NCI-H2196 treated with DMSO at 0.1 percent for 48 hours (cell line): ENCODE measurements around the gene ADORA3.

Experiments used
- DNase-seq: peaks from one replicate; lab custom pipeline; 2025; ENCODE audit not compliant: unreplicated experiment; lab: John Stamatoyannopoulos, UW

The ADORA3 gene

DNA sequence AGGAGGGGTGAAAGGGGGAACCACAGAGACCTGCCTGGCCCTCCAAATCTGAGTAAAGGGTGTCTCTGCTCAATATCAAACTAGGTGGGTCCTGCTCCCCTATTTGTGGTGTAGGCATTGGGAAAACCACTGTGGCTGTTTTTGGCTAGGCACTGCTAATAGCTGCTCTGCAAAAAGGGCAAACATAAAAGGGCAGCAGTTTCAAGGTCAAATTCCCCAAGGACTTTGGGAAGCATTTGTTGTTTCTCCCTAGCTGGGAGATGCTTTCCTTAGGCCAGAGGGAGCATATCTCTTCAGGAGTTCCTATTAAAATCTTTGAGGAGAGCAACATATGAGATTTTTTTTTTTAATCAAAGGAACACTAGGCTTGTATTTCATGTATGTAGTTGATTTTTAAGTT is 27.2 kb downstream of the ADORA3 start:
- no peak for DNase-seq

DNA sequence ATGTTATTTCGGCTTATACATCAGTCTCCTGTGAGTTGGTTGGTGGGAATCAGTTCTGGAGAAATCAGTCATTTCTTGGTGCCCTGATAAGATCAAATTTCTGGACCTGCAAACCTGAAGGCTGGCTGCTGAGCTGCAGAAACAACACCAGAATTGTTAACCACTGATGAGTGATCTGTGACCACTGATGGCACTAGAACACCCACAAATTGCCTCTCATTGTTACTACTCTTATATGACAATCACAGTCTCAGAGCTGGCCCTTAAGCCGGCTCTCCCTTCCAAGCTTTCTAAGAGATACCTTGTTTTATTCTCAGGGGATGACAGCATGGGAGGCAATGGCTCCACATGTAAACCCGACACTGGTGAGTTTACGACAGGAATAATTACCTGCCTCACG is 27.7 kb downstream of the ADORA3 start:
- DNase-seq: no peak

DNA sequence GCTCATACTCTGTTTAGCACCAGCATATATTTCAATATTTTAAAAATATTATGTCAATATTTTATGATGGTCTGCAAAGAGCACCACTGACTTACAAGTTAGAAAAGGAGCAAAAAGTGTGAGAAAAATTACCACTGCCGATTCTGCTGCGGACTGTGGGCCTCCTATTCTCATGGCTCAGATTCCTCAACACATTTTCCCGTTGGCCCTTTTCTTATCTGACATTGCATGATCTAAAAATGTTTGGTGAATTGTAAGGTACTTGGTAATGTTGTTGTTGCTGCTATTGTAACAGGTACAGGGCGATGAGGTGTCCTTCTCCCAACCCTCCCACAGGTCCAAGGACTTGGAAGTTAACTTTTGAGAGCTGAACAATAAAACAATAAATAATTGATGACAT is 28.9 kb downstream of the ADORA3 start:
- DNase-seq: no peak

DNA sequence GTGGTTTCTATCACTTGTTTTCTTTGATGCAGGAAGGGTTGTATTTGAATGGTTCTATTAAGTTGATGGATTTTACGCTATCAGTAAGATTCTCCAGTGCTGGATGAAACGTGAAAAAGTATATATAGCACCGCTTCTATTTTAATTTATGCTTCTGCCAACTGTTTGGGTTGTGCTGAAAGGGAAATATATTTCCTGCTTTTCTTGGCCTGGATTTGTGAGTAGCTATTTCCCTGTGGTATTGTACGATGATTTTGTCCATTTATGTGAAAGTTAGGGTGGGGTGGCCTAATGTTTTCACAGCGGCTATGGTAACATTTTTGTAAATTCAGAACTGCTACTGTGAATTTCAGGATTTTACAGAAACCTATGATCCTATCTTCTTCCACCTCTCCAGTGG is 29.3 kb downstream of the ADORA3 start:
- no peak for DNase-seq

DNA sequence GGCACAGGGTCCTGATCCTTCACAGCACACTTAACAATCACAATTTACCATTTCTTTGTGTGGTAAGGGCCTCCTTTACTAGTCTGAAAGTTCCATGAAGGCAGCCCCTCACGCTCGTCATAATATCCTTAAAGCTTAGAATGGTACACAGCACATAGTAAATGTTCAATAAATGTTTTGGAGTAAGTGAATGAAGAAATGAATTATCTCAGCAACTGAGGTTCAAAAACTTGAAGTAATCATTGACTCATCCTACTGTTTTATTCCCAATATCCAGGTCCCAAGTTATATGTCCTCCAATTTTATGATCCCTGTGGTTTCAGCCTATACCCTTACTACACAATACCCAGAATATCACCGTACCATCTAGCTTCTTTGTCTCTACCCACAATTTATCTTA is 31.9 kb downstream of the ADORA3 start:
- DNase-seq: no peak

DNA sequence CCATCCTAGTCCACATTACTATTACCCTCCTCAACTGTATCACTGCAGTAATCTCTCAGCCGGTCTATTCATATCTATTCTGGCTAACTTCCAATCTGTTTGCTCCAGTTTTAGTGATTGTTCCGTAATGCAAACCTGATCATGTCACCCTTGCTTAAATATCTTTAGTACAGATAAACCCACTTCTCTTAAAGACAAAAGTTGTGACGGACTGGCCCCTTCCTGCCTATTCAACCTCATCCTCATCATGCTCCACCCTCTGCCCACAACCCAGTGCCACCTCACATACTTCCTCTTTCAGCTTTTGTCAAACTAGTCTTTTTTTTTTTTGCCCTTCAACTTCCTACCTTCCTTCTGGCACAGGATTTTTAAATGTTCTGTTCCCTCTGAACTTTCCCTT is 32.4 kb downstream of the ADORA3 start:
- no peak for DNase-seq

DNA sequence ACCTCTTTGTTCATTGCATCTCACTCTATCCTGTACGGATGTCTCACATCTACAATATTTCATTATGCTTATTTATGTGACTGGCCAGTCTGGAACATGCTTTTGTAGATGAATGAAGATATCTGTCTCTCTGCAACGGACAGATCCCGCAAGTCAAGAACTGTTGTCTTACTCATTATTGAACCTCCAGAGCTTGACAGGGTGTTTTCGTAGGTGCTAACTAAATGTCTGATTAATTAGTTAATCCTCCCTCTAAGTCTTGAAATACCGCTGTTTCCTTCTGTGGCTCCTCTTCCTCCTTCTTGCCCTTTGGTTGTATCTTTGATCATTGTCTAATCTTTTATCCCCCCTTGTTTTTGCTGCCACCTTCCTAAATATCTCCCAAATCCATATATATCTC is 32.8 kb downstream of the ADORA3 start:
- no peak for DNase-seq

DNA sequence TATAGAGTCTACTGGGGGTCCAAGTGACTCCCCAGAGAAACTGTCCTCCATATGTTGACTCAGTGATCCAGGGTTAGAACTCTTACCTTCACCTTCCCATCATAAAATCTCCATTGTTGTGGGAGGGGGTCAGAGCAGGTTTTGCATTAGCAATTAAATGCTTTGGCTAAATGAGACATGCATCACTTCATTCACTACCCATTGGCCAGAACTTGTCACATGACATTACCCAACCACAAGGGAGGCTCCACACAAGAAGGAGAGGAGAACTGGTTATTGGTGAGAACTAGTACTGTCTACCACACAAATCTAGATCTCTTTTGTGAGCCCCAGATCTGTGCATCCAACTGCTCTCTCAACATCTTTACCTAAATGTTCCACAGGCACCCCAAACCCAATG is 33.9 kb downstream of the ADORA3 start:
- DNase-seq: no peak

DNA sequence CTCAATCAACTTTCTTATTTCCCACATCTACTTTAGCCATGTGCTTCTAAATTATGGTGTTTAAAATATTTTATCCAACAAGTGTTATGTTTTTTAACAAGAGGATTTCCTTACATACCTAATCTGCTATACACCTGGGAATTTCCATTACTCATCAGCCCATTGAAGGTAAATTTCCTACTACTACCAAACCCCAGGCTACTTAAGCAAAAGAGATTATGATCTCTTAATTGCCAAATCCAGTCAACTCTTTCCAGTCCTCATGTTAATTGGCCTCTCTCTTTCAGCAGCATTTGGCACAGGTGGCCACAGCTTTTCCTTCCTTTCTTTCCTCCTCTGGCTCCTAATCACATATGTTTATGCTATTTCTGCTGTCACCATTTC is 34.7 kb downstream of the ADORA3 start:
- no peak for DNase-seq

DNA sequence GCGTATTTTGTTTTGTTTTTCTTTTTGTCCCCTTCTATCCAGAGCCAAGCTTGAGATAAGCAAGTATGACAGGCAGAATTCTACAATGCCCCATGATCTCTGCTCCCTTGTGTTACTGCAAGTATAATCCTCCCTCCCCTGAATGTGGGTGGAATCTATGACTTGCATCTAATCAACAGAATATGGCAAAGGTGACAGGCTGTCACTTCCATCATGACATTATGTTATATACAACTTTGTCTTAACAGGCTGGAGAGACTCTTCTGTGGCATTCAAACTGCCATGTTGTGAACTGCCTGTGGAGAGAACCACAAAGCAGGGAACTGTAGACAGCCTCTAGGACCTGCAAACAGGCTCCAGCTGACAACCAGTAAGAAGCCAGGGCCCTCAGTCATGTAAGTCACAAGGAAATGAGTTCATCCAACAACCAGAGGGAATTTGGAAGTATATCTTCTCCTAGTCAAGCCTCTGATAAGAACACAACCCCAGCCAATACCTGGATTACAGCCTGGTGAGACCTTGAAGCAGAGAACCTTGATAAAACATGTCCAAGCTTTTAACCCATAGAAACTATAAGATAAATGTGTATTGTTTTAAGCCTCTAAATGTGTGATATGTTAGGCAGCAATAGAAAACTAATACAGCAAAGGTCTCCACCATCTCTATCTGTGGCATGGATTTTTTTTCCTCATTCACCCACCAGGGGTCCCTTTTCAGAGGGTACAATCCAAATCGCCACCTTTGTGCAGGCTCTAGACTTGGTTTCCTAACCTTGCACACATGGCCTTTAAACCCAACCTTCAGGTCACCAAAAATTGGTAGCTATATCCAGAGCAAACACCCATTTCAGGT is 35.3 kb downstream of the ADORA3 start:
- no peak for DNase-seq

DNA sequence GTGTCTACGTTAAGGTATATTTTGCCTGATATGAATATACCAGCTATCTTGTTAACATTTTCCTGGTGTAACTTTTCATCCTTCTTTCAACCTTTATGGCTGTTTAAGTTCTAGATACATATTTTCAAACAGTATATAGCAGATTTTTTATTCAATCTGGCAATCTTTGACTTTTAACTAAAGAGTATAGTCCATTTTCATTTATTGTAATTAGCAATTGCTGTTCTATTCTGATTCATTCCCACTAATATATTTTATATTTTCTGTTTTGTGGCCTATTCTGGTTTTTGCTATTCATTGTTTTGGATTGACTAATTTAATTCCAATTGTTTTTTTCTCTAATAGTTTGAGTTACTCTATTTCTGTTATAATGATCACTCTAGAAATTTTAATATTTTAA is 37.0 kb downstream of the ADORA3 start:
- DNase-seq: no peak

DNA sequence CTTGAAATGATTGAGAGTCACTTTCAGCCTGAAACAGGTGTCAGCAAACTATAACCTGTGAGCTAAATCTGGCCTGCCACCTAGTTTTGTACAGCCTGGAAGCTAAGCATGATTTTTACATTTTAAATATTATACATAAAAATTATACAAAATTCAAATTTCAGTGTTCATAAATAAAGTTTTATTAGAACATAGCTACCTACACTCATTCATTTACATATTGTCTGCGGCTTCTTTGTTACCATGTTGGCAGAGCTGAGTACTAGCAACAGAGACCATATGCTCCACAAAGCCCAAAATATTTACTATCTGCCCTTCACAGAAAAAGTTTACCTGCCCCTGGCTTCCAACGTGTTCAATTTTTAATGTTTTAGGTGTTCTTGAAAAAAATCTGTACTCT is 37.7 kb downstream of the ADORA3 start:
- no peak for DNase-seq

DNA sequence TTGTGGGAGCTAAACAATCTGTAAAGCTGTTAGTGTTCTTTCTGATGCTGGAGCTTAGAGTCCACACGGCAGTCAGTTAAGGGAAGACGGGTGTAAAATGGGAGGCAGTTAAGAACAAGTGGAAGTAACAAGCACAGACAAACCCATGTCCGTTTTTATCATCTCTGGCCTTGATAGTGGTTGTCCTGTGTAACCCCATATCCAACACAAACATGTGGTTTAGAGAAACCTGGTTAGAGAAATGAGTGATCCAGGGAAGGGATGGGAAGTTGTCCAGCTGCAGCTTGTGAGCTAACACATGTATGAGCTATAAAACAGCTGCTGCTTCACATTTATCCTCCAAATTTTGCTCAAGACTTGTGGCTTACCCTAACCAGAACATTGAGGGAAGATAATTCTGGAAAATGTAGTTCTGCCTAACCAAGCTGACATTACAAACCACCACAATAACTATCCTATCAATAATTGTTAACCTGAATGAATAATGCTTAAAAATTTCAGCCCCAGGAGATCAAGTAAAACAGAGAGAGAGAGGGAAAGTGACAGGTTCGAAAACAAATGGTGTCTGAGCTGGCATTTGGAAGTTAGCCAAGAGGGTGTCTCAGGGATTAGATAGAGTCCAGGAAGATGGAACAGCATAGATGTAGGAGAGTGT is 40.3 kb downstream of the ADORA3 start:
- no peak for DNase-seq

DNA sequence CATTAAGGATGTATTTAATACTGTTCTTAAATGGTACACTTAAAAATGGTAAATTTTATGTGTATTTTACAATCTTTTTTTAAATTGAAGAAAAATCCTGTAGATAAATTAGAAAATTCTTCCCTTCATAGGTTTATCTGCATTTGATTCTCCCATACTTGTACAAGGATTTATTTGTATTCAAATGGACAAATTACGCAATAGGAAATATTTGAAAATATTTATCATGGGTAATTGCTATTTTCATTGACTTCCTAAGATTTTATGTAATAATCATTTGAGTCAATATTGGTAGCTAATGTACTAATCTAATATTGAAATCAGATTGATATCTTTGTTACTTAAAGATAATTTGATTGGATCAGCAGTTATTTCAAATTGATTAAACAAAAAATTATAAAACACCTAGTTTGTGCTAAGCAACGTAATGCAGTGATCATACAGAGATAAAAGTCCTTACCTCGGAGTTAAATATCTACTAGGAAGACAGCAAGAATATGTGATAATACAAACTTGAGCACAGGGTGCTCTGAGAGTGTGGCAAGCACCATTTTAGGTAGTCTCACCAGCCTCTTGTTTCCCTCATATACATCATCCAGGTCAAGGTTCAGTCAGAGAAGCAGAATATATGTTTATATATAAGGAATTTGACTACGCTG is 40.9 kb downstream of the ADORA3 start:
- no peak for DNase-seq

DNA sequence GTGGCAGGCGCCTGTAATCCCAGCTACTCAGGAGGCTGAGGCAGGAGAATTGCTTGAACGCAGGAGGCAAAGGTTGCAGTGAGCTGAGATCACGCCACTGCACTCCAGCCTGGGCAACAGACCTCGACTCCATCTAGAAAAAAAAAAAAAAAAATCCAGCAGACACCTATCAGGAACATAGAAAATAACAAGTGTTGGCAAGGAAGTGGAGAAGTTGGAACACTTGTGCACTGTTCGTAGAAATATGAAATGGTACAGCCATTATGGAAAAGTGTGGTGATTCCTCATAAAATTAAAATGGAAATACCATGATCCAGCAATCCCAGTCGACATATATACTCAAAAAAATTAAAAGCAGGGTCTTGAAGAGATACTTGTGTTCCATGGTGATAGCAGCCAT is 41.7 kb downstream of the ADORA3 start:
- no peak for DNase-seq

DNA sequence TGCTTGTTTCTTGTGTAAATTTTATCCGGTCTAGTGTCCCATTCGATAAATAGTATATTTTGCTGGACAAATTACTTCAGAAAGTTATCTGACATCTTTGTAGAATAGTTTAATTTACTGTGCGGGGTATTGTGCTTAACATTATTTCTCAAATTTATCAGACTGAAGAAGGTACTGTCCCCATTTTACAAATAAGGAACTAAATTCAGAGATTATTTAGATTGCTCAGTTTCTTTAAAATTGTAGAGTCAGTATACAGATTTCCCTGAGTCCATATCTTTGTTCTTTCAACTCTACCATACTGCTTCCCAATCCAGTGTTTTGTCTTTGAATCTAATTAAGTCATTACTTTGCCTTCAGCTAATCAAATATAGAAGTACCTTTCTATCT is 47.8 kb downstream of the ADORA3 start:
- no peak for DNase-seq

DNA sequence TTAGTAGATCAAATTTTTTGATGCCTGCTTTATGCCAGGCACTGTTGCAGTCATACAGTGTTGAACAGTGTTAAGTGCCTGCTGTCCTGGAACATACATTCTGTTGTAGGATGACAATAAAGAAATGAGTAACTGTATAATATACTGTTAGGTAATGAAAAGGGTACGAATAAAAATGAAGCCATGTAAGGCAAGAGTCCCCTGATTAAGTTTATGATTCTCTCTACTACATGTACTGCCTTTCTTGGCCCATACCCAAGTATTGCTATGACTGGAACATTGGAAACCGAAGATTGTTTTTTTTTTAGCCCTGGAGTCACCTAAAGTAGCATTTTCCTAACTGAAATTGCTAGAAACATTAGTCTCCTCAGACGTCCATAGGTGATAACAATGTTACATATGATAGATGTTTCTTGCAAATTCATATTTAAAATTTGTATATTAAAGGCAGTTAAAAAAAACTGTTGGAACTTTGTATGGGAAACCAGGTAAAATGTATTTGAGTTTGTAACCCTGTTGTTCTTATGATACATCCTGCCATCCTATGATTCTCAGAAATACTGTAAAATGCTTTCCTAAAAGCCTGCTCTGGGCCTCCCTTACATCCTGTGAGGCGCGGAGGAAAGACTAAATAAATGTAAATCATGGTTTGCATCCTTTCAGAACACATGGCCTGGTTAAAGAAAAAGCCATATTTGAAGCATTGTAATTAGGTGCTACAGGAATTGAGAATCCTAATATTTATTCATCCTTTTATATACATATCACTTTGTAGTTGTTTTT is 48.4 kb downstream of the ADORA3 start:
- no peak for DNase-seq

DNA sequence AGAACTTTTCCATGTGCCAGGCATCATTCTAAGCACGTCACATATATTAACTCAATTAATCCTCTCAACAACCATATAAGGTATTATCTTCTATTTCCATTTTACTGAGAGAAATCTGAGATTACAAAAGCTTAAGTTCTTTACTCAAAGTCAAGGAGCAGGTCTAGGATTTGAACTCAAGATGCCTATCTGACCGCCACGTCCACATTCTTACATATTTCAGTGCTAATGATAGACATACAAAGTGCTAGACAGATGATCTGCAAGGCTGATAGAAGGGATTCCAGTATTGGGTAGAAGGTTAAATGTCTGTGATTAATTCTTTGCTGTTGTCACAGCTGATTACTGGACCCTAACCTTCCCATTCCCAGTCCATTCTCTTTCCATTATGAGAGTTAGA is 49.7 kb downstream of the ADORA3 start:
- no peak for DNase-seq

DNA sequence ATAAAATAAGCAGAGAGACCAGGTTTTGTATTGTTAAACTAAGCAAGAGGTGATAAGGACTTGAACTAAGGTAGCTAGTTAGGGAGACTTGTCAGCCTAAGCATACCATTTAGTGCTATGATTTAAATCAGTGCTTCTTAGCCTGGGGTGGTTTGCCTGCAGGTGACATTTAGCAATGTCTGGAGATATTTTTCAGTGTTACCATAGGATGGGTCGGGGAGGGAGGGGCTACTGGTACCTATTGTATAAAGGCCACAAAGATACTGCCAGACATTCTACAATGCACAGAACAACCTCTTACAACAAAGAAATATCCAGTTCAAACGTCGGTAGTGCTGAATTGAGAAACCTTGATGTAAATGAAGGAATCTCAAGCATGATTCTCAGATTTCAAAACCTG is 50.9 kb downstream of the ADORA3 start:
- no peak for DNase-seq

DNA sequence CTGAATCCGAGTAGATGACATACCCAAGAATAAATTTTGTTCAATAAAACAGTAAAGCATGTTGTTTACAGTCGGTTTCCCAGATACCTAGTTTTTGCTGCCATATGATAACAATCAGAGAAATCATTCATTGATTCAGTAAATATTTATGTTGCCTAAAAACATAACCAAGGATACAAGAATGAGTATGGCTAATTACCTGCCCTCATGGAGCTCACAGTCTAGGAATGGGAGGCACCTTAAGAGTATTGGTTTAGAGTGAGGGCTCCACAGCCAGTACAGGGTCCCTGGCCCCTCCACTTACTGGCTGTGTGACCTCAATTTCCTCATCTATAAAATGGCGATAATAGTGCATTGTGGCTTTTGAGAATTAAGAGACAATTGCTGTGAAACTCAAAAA is 53.2 kb downstream of the ADORA3 start:
- DNase-seq: no peak

DNA sequence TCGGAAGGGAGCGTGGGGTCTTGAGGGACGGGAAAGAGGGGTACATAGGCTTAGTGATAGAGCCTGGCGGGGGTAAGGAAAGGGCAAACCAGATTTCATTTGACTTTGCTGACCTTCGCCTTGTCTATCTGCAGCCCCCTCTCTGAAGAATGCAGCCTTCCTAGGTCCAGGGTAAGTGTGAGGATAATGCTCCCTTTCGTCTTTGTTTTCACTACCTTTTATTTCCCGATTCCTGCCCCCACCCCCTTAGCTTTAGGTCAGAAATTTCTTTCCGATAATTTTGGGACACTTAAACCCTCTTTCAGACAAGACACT is 53.8 kb downstream of the ADORA3 start:
- no peak for DNase-seq
